Measurements from ENCODE around the gene PTH2R. TPM values are rescaled to one million over a fixed set of nuclear protein-coding genes. Genes with fewer than 3 reads are reported as not detected.

Gene PTH2R
- total and polyA plus RNA-seq, 8 donors, result 0.09 to 0.42 (median 0.14) TPM; not detected in 3

DNA sequence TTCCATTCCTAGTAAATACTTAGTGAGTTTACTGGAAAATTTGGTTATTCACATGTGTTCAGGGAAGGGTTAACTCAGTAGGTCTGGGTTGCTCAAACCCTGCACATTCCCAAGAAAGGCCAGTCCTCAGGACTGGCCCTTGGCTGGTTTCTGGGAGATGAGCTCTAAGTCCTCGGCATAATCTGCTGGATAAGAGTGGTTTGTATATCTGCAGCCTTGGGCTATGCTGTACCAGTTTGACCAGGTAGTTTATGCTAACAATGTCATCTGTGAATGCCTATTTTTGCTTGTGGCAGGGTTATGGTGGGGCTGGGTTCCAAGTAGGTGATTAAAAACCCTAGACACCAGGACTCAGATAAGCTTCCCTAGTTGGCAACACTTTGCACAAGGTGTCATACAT is 7.4 kb upstream of the PTH2R start:
- no peak for DNase-seq
- no peak overlapping the region for H3K4me3 ChIP-seq
- ATAC-seq, result no peak
- no peaks in the 10 kb centered on the region for H3K36me3 ChIP-seq
- H3K9me3 ChIP-seq, result peaks cover 0 to 10% of the 10 kb centered on the region in 2 donors
- intact Hi-C loops (cut with DNase I), result no loop called here
- H3K4me1 ChIP-seq, result no peaks in the 10 kb centered on the region
- TF ChIP-seq, protein P1, sequence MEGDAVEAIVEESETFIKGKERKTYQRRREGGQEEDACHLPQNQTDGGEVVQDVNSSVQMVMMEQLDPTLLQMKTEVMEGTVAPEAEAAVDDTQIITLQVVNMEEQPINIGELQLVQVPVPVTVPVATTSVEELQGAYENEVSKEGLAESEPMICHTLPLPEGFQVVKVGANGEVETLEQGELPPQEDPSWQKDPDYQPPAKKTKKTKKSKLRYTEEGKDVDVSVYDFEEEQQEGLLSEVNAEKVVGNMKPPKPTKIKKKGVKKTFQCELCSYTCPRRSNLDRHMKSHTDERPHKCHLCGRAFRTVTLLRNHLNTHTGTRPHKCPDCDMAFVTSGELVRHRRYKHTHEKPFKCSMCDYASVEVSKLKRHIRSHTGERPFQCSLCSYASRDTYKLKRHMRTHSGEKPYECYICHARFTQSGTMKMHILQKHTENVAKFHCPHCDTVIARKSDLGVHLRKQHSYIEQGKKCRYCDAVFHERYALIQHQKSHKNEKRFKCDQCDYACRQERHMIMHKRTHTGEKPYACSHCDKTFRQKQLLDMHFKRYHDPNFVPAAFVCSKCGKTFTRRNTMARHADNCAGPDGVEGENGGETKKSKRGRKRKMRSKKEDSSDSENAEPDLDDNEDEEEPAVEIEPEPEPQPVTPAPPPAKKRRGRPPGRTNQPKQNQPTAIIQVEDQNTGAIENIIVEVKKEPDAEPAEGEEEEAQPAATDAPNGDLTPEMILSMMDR (IDR thresholded peaks at IDR 0.05), result no peak
- H3K27ac ChIP-seq, result no peak overlapping the region
- H3K27me3 ChIP-seq, result peaks cover 0 to 9% of the 10 kb centered on the region in 2 donors

DNA sequence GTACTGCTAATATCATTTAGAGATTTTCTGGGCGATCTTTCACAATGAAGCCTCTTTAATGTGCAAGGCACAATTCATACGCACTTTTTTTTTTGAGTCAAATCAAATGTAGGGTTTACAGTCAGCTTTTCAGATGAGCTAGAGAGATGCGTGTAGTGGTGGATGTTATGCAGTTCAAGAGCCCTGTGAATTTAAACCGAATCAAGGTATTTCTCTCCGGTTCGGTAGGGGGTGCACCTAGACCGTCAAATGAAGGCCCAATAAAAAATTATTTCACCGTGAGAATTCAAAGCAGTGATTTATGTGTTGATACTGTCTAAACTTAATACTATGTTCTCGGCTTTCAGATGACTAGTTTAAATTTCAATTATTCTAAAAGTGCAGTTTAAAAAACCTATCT is 1.1 kb downstream of the PTH2R start:
- Histone ChIP-seq H3K36me3 (no peaks in the 10 kb centered on the region), H3K27ac (no peak overlapping the region), H3K4me1 (peaks cover 0 to 8% of the 10 kb centered on the region in 2 donors), H3K9me3 (no peaks in the 10 kb centered on the region), H3K4me3 (no peak overlapping the region), H3K27me3 (peaks cover 29 to 71% of the 10 kb centered on the region in 2 donors)
- ATAC-seq (peak; percentile 71), DNase-seq (peak in 1 of 4 donors; percentile 25)
- TF ChIP-seq, protein P1 (IDR thresholded peaks at IDR 0.05), result no peak
- intact Hi-C loops (cut with DNase I), result no loop called here

DNA sequence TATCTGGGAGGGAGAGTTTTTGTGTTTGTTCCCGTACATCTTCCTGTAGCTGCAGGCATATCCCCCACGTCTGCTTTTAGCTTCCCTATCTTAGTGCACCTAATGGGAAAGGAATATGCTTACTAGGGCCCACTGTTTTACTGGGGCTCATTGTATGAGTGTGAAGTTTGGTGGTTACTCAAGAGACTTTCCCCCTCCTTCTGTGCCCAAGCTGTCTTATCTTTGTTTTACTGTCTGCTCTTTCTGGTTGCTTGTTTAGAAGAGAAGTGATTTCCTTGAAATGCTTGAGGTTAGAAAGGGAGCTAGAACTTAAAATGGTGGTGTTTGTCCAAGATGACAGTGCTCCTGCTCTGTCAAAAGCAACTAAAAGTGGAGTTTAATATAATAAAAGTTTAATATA is 7.3 kb downstream of the PTH2R start:
- ATAC-seq, result no peak
- H3K27ac ChIP-seq, result no peak overlapping the region
- TF ChIP-seq, protein P1 (IDR thresholded peaks at IDR 0.05), result no peak
- peaks cover 0 to 15% of the 10 kb centered on the region in 2 donors for H3K27me3 ChIP-seq
- H3K4me3 ChIP-seq, result no peak overlapping the region
- H3K4me1 ChIP-seq, result no peaks in the 10 kb centered on the region
- no peaks in the 10 kb centered on the region for H3K9me3 ChIP-seq
- no peaks in the 10 kb centered on the region for H3K36me3 ChIP-seq
- DNase-seq, result no peak
- intact Hi-C loops (cut with DNase I), result no loop called here

DNA sequence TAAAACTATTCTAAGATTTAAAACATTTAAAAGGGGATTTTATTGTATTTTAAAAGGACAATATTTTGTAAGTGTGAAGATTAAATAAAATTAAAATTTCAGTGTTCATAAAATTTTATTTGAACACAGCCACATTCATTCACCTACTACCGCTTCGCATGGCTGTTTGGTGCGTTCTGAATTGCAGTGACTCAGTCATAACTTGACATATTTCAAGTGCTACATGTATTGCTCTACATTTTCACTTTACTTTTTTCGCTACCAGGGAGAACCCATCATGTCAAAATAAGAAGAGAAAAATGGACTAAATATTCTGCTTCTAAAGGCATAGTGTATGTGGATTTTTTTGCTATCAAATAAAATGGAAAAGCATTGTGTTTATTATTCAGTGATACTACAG is 8.7 kb downstream of the PTH2R start:
- H3K4me3 ChIP-seq, result no peak overlapping the region
- H3K27ac ChIP-seq, result no peak overlapping the region
- TF ChIP-seq, protein P1 (IDR thresholded peaks at IDR 0.05), result no peak
- no peaks in the 10 kb centered on the region for H3K9me3 ChIP-seq
- H3K4me1 ChIP-seq, result no peaks in the 10 kb centered on the region
- intact Hi-C loops (cut with DNase I), result no loop called here
- H3K36me3 ChIP-seq, result no peaks in the 10 kb centered on the region
- DNase-seq, result no peak
- peaks cover 0 to 2% of the 10 kb centered on the region in 2 donors for H3K27me3 ChIP-seq
- no peak for ATAC-seq

DNA sequence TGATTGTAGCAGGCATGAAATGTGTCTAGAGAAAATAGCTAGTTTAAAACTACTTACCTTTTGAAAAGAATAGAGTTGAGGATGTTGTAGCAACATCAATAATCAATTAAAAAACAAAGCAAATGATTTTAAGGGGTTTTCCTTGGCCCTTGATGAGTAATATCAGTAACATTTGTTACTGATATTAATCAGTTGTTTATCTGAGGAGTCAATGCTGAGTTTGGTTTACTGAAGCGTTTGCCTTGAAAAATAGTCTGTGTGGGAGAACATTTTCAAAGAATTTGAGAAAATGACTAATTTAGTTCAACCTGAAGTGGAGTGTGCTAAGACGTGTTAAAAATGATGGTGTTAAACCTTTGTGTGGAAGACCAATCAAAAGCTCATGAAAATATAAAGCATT is 9.3 kb downstream of the PTH2R start:
- Histone ChIP-seq H3K27ac (no peak overlapping the region), H3K27me3 (no peaks in the 10 kb centered on the region), H3K4me3 (no peak overlapping the region), H3K9me3 (no peaks in the 10 kb centered on the region), H3K36me3 (no peaks in the 10 kb centered on the region), H3K4me1 (no peaks in the 10 kb centered on the region)
- intact Hi-C loops (cut with DNase I), result no loop called here
- no peak for DNase-seq
- no peak for ATAC-seq
- TF ChIP-seq, protein P1 (IDR thresholded peaks at IDR 0.05), result no peak
